Suppressor macrophage treated with lipopolysaccharide for 4 hours (primary cell): ENCODE results near the gene TPPP.
A peak's percentile ranks its signal among the peaks of the same experiment; 100 is the strongest.
"Not testable (repeated sequence)": the region's sequence is repeated elsewhere in the genome, so short reads cannot be mapped to it uniquely, and the experiment has no call there.

ENCODE experiments used
- DNase-seq: peaks from one replicate; pipeline ENCODE4 v3.0.0-alpha.2; 2020

TPPP gene

GRCh38 chr5:693271-694041, at the start of gene TPPP:
Gene TPPP, minus strand, starts transcription at chr5:693352. Its CDS starts 15,292 bp downstream, at chr5:678060.
- peak; percentile 82 for DNase-seq

- not testable (repeated sequence) for DNase-seq
Measured at GRCh38 chr5:742276-742675, 49.1 kb upstream of the TPPP start.

- not testable (repeated sequence) for DNase-seq
Measured at GRCh38 chr5:734145-734544, 41.0 kb upstream of the TPPP start.

- DNase-seq, result not testable (repeated sequence)
Measured at GRCh38 chr5:732754-733454, 39.8 kb upstream of the TPPP start.

DNA sequence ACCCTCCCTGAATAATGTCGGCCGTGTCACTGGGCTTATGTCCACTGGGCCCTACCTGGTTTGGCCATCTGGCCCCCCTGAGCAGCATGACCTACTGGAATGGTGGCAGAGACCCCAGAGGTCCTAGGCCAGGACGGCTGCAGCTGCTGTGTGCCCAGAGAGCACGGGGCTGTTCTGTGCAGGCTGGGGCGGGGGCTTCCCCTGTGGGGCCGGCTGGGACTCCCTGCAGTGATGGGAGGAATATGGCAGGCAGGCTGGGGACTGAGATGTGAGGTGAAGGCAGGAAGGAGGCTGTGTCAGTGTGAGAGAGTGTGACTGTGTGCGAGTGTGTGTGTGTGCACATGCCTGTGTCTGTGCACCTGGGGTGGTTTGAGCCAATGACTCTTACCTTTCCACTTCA, 36.1 kb upstream of the TPPP start:
- not testable (repeated sequence) for DNase-seq

DNA sequence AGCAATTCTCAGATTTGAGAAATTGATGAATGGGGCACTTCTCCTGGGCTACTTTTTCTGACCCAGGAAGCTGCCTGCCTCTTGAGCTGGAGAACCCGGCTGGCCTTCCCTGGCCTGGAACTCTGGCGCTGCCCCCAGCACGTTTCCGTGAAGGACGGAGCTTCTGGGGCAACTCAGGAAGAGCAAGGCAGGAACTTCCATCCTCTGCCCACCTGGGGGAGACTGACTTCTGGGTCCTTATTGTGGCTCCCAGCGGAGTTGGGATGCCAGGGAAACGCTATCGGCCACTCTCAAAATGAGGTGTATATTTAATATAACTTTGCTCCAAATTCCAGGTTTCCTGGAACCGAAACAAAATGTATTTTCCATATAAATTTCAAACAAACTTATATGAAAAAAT, 33.9 kb upstream of the TPPP start:
- DNase-seq, result not testable (repeated sequence)

GRCh38 chr5:723865-724264, 30.7 kb upstream of the TPPP start:
- not testable (repeated sequence) for DNase-seq

GRCh38 chr5:723309-723708, 30.2 kb upstream of the TPPP start:
- DNase-seq, result not testable (repeated sequence)

DNA sequence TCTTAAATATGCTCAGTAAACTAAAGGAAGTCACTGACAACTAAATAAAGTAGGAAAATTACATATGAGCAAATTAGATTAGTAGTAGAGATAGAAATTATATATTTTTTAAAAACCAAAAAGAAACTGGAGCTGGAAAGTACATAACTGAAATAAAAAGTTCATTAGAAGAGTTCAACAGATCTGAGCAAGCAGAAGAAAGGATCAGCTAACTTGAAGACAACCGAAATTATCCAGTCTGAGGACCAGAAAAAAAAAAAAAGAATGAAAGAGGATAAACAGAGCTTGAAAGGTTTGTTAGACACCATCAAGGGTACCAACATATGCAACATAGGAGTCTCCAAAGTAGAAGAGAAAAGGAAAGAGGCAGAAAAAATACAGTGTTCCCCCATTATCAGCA, 26.2 kb upstream of the TPPP start:
- not testable (repeated sequence) for DNase-seq

- no peak for DNase-seq
Measured at GRCh38 chr5:717143-717542, 24.0 kb upstream of the TPPP start.

DNA sequence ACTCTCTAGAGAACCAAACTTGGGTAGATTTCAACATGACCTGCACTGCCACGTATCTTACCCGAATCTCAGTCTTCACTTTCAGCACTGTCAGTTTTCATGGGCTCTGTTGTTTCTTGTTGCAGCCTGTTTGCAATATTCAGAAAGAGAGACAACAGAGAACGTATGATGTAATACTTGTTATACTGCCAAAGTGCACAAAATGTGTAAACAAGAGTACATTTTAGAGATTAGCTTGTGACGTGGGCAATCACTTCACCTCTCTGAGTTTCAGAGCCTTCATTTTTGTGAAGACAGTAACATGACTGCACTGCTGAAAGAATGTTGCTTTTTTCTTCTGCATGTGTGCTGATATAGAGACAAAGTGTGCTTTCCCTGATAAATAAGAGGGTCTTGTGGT, 23.6 kb upstream of the TPPP start:
- DNase-seq, result not testable (repeated sequence)

DNA sequence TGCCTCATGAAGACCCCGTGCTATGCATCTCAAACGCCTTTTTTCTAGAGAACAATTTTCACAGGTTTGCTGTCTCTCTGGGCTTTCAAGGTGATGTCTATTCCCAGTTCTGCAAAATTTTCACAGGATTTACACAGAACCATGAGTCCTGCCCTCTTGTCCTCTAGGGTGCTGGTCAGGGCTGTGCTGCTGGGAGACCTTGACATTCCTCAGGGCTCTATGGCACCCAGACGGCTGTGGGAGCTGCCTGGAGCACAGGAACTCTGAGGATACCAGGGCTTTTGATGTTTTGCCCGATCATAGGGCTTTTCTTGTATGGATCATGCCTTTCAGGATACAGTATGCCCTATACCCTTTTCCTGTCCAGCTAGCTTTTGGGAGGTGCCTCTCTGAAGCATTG, 22.5 kb upstream of the TPPP start:
- not testable (repeated sequence) for DNase-seq

GRCh38 chr5:714215-715118, 21.3 kb upstream of the TPPP start:
- not testable (repeated sequence) for DNase-seq

DNA sequence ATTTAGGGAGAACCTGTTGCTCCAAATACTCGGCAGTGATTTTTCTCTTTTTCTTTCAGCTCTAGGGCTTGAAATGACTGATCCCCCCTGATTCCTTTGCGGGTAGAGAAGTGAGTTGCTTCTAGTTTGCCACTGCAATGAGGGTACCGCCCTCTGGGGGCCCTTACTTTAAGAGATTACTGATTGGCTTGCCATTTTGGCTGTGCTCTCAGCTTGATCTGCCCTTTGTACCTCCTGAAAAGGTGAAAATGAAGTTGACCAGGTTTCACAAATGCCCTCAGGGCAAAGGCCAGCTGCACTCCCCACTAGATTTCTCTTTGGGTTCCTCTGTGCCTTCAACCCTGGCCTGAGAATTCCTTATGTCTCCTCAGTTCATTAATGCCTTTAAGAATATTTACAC, 20.5 kb upstream of the TPPP start:
- not testable (repeated sequence) for DNase-seq

- DNase-seq, result not testable (repeated sequence)
Measured at GRCh38 chr5:708848-709517, 15.8 kb upstream of the TPPP start.

DNA sequence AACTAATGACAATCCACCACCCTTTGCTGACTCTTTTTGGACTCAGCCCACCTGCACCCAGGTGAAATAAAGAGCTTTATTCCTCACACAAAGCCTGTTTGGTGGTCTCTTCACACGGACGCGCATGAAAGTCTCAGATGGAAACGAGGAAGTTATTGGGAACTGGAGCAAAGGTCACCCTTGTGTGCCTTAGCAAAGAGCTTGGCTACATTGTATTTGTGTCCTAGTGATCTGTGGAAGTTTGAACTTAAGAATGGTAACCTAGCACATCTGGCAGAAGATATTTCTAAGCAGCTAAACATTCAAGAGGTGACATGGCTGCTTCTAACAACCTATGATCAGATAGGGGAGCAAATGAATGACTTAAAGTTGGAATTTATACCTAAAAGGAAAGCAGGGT, 15.2 kb upstream of the TPPP start:
- DNase-seq, result not testable (repeated sequence)

DNA sequence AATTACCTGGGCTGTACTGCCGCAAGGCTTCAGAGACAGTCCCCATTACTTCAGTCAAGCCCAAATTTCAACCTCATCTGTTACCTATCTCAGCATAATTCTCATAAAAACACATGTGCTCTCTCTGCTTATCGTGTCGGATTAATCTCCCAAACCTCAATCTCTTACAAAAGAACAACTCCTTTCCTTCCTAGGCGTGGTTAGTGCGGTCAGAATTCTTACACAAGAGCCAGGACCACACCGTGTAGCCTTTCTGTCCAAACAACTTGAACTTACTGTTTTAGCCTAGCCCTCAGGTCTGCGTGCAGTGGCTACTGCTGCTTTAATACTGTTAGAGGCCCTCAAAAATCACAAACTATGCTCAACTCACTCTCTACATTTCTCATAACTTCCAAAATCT, 13.0 kb upstream of the TPPP start:
- DNase-seq, result not testable (repeated sequence)

GRCh38 chr5:696753-697702, 3.9 kb upstream of the TPPP start:
- DNase-seq, result not testable (repeated sequence)

DNA sequence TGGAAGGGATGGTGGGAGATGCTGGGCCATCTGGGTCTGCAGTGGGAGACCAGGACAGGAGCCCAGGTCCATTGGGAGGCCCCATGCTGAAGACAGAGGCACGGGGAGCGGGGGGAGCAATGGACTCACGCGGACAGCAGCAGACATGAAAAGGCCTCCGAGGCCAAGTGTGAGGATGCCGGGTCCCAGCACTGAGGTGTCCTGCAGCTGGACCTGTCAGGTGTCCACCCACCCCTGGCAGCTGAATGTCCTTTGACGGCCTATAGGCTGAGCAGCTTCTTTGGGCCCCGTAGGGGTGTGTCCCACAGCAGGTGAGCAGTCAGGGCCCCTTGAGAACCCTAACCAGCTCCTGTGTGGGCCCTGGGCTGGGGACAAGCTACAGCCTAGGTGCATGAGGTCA, 3.0 kb upstream of the TPPP start:
- not testable (repeated sequence) for DNase-seq

DNA sequence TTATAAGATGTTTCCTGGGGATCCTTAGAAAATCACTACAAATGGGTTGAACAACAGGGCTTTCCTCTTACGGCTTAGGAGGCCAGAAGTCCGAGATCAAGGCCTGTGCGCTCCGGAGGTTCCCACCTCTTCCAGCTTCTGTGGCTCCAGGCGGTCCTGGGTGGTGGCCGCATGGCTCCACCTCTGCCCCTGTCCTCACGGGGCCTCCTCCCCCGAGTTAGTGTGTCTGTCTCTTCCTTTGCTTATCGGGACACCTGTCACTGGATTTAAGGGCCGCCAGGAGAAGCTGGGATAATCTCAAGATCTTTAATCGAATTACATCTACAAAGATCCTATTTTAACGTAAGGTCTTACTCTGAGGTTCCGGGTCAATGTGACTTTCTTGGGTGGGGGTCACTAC, 2.3 kb upstream of the TPPP start:
- not testable (repeated sequence) for DNase-seq

DNA sequence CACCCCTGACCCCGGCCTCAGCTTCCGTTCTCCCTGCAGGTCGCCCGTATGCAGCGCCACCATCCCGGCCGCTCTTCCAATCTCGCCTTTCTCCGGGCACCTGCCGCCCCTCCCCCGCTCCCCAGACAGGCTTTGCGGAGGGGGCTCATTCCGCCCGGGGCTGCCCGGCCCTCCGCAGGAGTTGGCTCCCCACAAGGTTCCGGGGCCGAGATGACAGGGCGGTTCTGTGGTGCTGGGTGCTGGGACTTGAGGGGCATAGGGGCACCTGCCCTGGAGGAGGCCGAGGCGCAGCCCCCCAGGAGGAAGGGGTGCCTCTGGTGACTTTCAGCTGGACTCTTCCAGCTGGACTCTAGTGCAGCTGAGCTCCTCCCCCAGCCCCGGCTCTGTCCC, 885 bp upstream of the TPPP start:
- not testable (repeated sequence) for DNase-seq
